A549 (cell line): Measurements from ENCODE around the gene STX8. TPM values are rescaled to one million over a fixed set of nuclear protein-coding genes. Genes with fewer than 3 reads are reported as not detected.

ENCODE experiments used
- ATAC-seq, 2 experiments: fragments of 200-7000 bp in 1 of 2; fragments of >200 bp in 1 of 2; cut with Nextera tagmentation in 1 of 2; cut with Tn5 transposase in 1 of 2; 3 replicates each; pipeline versions ENCODE4 v1.8.0 to v1.9.1; 2018 to 2020; ENCODE audit warnings: mild to moderate bottlenecking in 1 of 2, moderate library complexity in 1 of 2
- CTCF ChIA-PET: fragments of 300-600 bp; sonication (Branson Sonifier 250); formaldehyde crosslinking; extraction: SDS; loops from one replicate; lab custom pipeline; 2021; ENCODE audit warnings: antibody characterized with exemption, inconsistent platforms; lab: Yijun Ruan, JAX
- POLR2A ChIA-PET: fragments of 350-600 bp; formaldehyde crosslinking; extraction: SDS; loops from one replicate; lab custom pipeline; 2021; ENCODE audit warnings: antibody characterized with exemption, inconsistent platforms; lab: Yijun Ruan, JAX
- DNase-seq, 2 experiments: peaks; one replicate each; pipeline versions ENCODE4 v3.0.0 to v3.0.0-alpha.2; 2011 to 2016; ENCODE audit warnings: low read depth in 1 of 2, low spot score in 1 of 2
- FAIRE-seq: peaks from 2 replicates; lab custom pipeline; 2011; peaks lifted over from hg19 to GRCh38; lab: Jason Lieb, UNC
- H3K27ac ChIP-seq, 2 experiments: fragments of >200 bp; sonication (Bioruptor Twin); formaldehyde crosslinking; 3 replicates each; pipeline ENCODE4 v1.5.1; 2016 to 2017
- H3K4me1 ChIP-seq: fragments of >200 bp; sonication (Bioruptor Twin); formaldehyde crosslinking; 3 replicates; pipeline ENCODE4 v1.6.1; 2016
- H3K4me2 ChIP-seq: fragments of >200 bp; sonication (Bioruptor Twin); formaldehyde crosslinking; 3 replicates; pipeline ENCODE4 v1.6.1; 2016
- H3K4me3 ChIP-seq: fragments of >200 bp; sonication (Bioruptor Twin); formaldehyde crosslinking; 3 replicates; pipeline ENCODE4 v1.5.1; 2016
- H3K9me3 ChIP-seq: fragments of >200 bp; sonication (Bioruptor Twin); formaldehyde crosslinking; 3 replicates; pipeline ENCODE4 v1.6.1; 2016
- BCL3 ChIP-seq: fragments of >200 bp; sonication (Bioruptor Twin); formaldehyde crosslinking; IDR thresholded peaks from 3 replicates; pipeline ENCODE4 v1.6.1; 2016
- CBX8 ChIP-seq: fragments of 200-600 bp; sonication (generic); IDR thresholded peaks from 2 replicates; pipeline ENCODE4 v1.6.1; 2016
- CEBPB ChIP-seq, 2 experiments: fragments of >200 bp in 1 of 2; sonication (Bioruptor Twin) in 1 of 2; formaldehyde crosslinking in 1 of 2; IDR thresholded peaks; 2 replicates each; pipeline ENCODE4 v1.6.1; 2012 to 2016
- CHD4 ChIP-seq: fragments of 200-600 bp; sonication (generic); IDR thresholded peaks from 2 replicates; pipeline ENCODE4 v1.6.1; 2016; ENCODE audit warnings: antibody characterized with exemption, mild to moderate bottlenecking, borderline replicate concordance
- E2F6 ChIP-seq: IDR thresholded peaks from 2 replicates; pipeline ENCODE4 v1.6.1; 2012; ENCODE audit warnings: low read depth, borderline replicate concordance
- EP300 ChIP-seq, 2 experiments: fragments of >200 bp; sonication (Bioruptor Twin); formaldehyde crosslinking; IDR thresholded peaks; 2 replicates in 1 of 2; 3 replicates in 1 of 2; pipeline ENCODE4 v1.6.1; 2016 to 2017
- ESRRA ChIP-seq: fragments of 150-350 bp; IDR thresholded peaks from 2 replicates; pipeline ENCODE4 v1.6.1; 2014; ENCODE audit warnings: mild to moderate bottlenecking, low read length, borderline replicate concordance
- FOSB ChIP-seq: fragments of 250-450 bp; sonication (Bioruptor Pico); IDR thresholded peaks from 2 replicates; pipeline ENCODE4 v1.5.0; 2020; ENCODE audit warnings: mild to moderate bottlenecking, moderate library complexity
- FOXS1 ChIP-seq: fragments of 250-450 bp; sonication (Bioruptor Pico); IDR thresholded peaks from 2 replicates; pipeline ENCODE4 v1.5.0; 2020; ENCODE audit warnings: mild to moderate bottlenecking, moderate library complexity
- GATA3 ChIP-seq: IDR thresholded peaks from 2 replicates; pipeline ENCODE4 v1.6.1; 2012; ENCODE audit warnings: borderline replicate concordance
- HDAC2 ChIP-seq: fragments of 200-600 bp; sonication (generic); IDR thresholded peaks from 2 replicates; pipeline ENCODE4 v1.6.1; 2016
- HEYL ChIP-seq: fragments of 250-450 bp; sonication (Bioruptor Pico); IDR thresholded peaks from 2 replicates; pipeline ENCODE4 v1.8.0; 2021; ENCODE audit warnings: mild to moderate bottlenecking, moderate library complexity
- HOXA7 ChIP-seq: fragments of 250-450 bp; sonication (Bioruptor Pico); IDR thresholded peaks from 2 replicates; pipeline ENCODE4 v1.5.0; 2020; ENCODE audit warnings: mild to moderate bottlenecking, moderate library complexity
- HOXB5 ChIP-seq: fragments of 250-450 bp; sonication (Bioruptor Pico); IDR thresholded peaks from 2 replicates; pipeline ENCODE4 v1.5.0; 2020; ENCODE audit warnings: mild to moderate bottlenecking, moderate library complexity
- KDM5A ChIP-seq: fragments of 200-600 bp; sonication (generic); IDR thresholded peaks from 2 replicates; pipeline ENCODE4 v1.6.1; 2016; ENCODE audit warnings: antibody characterized with exemption, mild to moderate bottlenecking
- MAZ ChIP-seq: fragments of 150-350 bp; IDR thresholded peaks from 2 replicates; pipeline ENCODE4 v1.6.1; 2014; ENCODE audit warnings: antibody characterized with exemption, low read depth, low read length, borderline replicate concordance
- MYC ChIP-seq: IDR thresholded peaks from 2 replicates; pipeline ENCODE4 v1.6.1; 2012; ENCODE audit warnings: mild to moderate bottlenecking, inconsistent platforms, low read length, improper control_type of control experiment, borderline replicate concordance
- NFE2L2 ChIP-seq: fragments of 150-350 bp; conservative IDR thresholded peaks from 2 replicates; pipeline ENCODE4 v1.6.1; 2014; ENCODE audit warnings: low read length
- NPAS2 ChIP-seq: fragments of 250-450 bp; sonication (Bioruptor Pico); IDR thresholded peaks from 2 replicates; pipeline ENCODE4 v1.8.0; 2022; ENCODE audit warnings: mild to moderate bottlenecking, moderate library complexity, borderline replicate concordance
- POLR2A ChIP-seq: IDR thresholded peaks from 2 replicates; pipeline ENCODE4 v1.6.1; 2012; ENCODE audit warnings: mild to moderate bottlenecking, low read length
- RCOR1 ChIP-seq: fragments of 150-350 bp; IDR thresholded peaks from 2 replicates; pipeline ENCODE4 v1.6.1; 2014; ENCODE audit warnings: antibody characterized with exemption, low read length, low read depth
- RFX5 ChIP-seq: fragments of 450-650 bp; IDR thresholded peaks from 2 replicates; pipeline ENCODE4 v1.7.1; 2014; ENCODE audit warnings: antibody characterized with exemption, mild to moderate bottlenecking, moderate library complexity
- SMC3 ChIP-seq: fragments of >200 bp; sonication (Bioruptor Twin); formaldehyde crosslinking; IDR thresholded peaks from 3 replicates; pipeline ENCODE4 v1.6.1; 2018; ENCODE audit warnings: inconsistent platforms
- SREBF2 ChIP-seq: fragments of 450-650 bp; IDR thresholded peaks from 2 replicates; pipeline ENCODE4 v1.6.1; 2014; ENCODE audit warnings: mild to moderate bottlenecking, moderate library complexity
- ZC3H11A ChIP-seq: fragments of 450-650 bp; IDR thresholded peaks from 2 replicates; pipeline ENCODE4 v1.6.1; 2014; ENCODE audit warnings: antibody characterized with exemption, mild to moderate bottlenecking
- ZFP36 ChIP-seq: fragments of 450-650 bp; IDR thresholded peaks from 2 replicates; pipeline ENCODE4 v1.6.1; 2014; ENCODE audit warnings: borderline replicate concordance; ENCODE audit not compliant: partially characterized antibody
- WGBS: methylation state at CpG from one replicate; pipeline ENCODE4 v1.1.6; 2017; ENCODE audit errors: missing lambda C conversion rate; 5-methylcytosine and 5-hydroxymethylcytosine counted together
- polyA plus RNA-seq, 4 experiments: library from polyadenylated mRNA; depleted of rRNA in 3 of 4; stranded (reverse); fragments of >200 nt; fragmentation: RNase III in 1 of 4; extraction: RNeasy Plus Mini Kit Qiagen cat#74134 plus additional on column Dnase treatment in 1 of 4; gene quantifications; 2 replicates in 3 of 4; 3 replicates in 1 of 4; pipeline ENCODE4 v1.2.3, GENCODE V29; 2011 to 2017
- TF ChIP-seq, protein P1 (sequence below): fragments of 150-350 bp; IDR thresholded peaks from 2 replicates; pipeline ENCODE4 v1.6.1; 2014; ENCODE audit warnings: low read depth, mild to moderate bottlenecking, low read length
- TF ChIP-seq, protein P2 (sequence below): IDR thresholded peaks from 2 replicates; pipeline ENCODE4 v1.6.1; 2012
- TF ChIP-seq, protein P3 (sequence below): fragments of 200-600 bp; sonication (generic); IDR thresholded peaks from 2 replicates; pipeline ENCODE4 v1.6.1; 2016; ENCODE audit warnings: antibody characterized with exemption, mild to moderate bottlenecking, moderate library complexity
- TF ChIP-seq, protein P4 (sequence below): fragments of >200 bp; sonication (Bioruptor Twin); formaldehyde crosslinking; IDR thresholded peaks from 2 replicates; pipeline ENCODE4 v1.6.1; 2016

The STX8 gene
- polyA plus RNA-seq, 2 of the 4 experiments (the other 2 are of a cell fraction) = 93.6 to 168 TPM

- FAIRE-seq (no peak), DNase-seq (no peak)
- POLR2A ChIA-PET = no interaction called here
- H3K27ac ChIP-seq = no peak overlapping the region
- WGBS = 74% methylated on average over 5 of the region's 5 CpGs
- H3K4me2 ChIP-seq = no peak overlapping the region
- TF ChIP-seq ESRRA = no peak
- TF ChIP-seq ZC3H11A = no peak
- TF ChIP-seq HEYL (CRISPR knock-in tag) = no peak
- no peak for TF ChIP-seq FOSB (CRISPR knock-in tag)
- TF ChIP-seq POLR2A = no peak
- TF ChIP-seq, protein P1, sequence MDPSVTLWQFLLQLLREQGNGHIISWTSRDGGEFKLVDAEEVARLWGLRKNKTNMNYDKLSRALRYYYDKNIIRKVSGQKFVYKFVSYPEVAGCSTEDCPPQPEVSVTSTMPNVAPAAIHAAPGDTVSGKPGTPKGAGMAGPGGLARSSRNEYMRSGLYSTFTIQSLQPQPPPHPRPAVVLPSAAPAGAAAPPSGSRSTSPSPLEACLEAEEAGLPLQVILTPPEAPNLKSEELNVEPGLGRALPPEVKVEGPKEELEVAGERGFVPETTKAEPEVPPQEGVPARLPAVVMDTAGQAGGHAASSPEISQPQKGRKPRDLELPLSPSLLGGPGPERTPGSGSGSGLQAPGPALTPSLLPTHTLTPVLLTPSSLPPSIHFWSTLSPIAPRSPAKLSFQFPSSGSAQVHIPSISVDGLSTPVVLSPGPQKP = no peak
- no peak for TF ChIP-seq KDM5A
- no peak for TF ChIP-seq NFE2L2
- no peak for TF ChIP-seq RCOR1
- no peak for TF ChIP-seq CHD4
- TF ChIP-seq HOXA7 (CRISPR knock-in tag) = no peak
- no peak for TF ChIP-seq NPAS2
- TF ChIP-seq, protein P2, sequence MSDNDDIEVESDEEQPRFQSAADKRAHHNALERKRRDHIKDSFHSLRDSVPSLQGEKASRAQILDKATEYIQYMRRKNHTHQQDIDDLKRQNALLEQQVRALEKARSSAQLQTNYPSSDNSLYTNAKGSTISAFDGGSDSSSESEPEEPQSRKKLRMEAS = no peak
- TF ChIP-seq HDAC2 = no peak
- TF ChIP-seq RFX5 = no peak
- TF ChIP-seq BCL3 = no peak
- TF ChIP-seq CEBPB (IDR thresholded peaks at IDR 0.05) = no peak
- no peak for TF ChIP-seq MAZ
- TF ChIP-seq, all 56 proteins: peak for 0
- CTCF ChIA-PET = no interaction called here
- ATAC-seq = no peak
- no peaks in the 10 kb centered on the region for H3K9me3 ChIP-seq
- H3K4me3 ChIP-seq = no peak overlapping the region
- H3K4me1 ChIP-seq = peaks cover 6% of the 10 kb centered on the region; the same call in 1 of the 3 replicates
Observed at GRCh38 chr17:9472094-9472493, 103.5 kb downstream of the STX8 start.

DNA sequence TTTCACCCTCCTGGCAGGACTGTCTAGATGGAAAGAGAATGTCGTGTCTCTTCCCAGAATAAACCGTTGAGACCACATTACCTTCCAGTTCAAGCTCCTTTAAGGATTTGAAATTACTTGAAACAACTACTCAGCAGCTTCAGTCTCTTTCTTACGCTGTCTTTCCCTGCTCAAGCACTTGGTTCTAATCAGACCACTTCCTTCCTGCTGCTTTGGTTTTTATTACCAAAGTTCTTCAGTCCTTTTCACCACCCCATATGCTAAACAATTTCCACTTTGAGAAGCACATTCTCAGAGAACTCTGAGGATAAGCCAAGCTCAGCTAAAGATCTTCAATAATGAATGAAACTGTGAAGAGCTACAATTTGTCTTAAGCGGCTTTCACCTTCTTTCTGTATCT, 105.4 kb downstream of the STX8 start:
- ChIA-PET POLR2A (no interaction called here), CTCF (interaction anchor here (0.5 to 1.2 kb wide), 3 partner anchors 84 to 527 kb away, joined by 3 to 4 read pairs (median 3); no protein-coding TSS in a partner anchor)
- no peak for FAIRE-seq
- Histone ChIP-seq H3K9me3 (no peaks in the 10 kb centered on the region), H3K4me2 (no peak overlapping the region), H3K27ac (no peak overlapping the region), H3K4me3 (no peak overlapping the region), H3K4me1 (peaks cover 6% of the 10 kb centered on the region; the same call in 1 of the 3 replicates)
- 70% methylated on average over 4 of the region's 4 CpGs for WGBS
- ATAC-seq = no peak
- DNase-seq = no peak
- TF ChIP-seq SREBF2 (no peak), E2F6 (no peak), KDM5A (no peak)

DNA sequence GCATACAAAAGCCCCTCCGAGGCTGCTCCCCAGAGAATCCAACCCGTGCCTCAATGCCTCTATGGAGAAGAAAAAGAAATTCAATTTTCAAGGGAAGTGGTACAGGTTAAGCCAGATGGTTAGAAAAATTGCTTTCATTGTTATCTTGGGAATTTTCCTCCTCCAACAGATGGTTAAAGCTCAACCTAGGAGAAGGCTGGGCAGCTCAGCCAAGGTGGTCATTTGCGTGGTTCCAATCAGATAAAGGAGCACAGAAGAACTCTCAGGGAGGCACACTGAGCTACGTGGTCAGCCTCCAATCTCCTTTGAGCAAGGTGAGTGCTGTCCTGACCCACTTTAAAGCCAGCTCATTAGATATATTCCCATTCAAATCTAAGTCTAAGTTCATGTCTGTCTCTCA, 106.7 kb downstream of the STX8 start:
- no peak for ATAC-seq
- 94% methylated on average over 4 of the region's 4 CpGs for WGBS
- Histone ChIP-seq H3K4me3 (no peak overlapping the region), H3K4me2 (no peak overlapping the region), H3K9me3 (no peaks in the 10 kb centered on the region), H3K27ac (no peak overlapping the region), H3K4me1 (peaks cover 2% of the 10 kb centered on the region; the same call in 1 of the 3 replicates)
- DNase-seq = no peak
- POLR2A ChIA-PET = no interaction called here
- CTCF ChIA-PET = interaction anchor here (0.9 to 1.3 kb wide), 3 partner anchors 19 to 85 kb away, joined by 3 to 4 read pairs (median 3); no protein-coding TSS in a partner anchor
- no peak for FAIRE-seq
- TF ChIP-seq FOSB (CRISPR knock-in tag) (no peak), ZFP36 (no peak), SMC3 (no peak), CBX8 (no peak), MYC (no peak), CHD4 (no peak), ZC3H11A (no peak), EP300 (IDR thresholded peaks at IDR 0.05) (no peak), FOXS1 (no peak), HOXB5 (CRISPR knock-in tag) (no peak), GATA3 (no peak)
- TF ChIP-seq, protein P3, sequence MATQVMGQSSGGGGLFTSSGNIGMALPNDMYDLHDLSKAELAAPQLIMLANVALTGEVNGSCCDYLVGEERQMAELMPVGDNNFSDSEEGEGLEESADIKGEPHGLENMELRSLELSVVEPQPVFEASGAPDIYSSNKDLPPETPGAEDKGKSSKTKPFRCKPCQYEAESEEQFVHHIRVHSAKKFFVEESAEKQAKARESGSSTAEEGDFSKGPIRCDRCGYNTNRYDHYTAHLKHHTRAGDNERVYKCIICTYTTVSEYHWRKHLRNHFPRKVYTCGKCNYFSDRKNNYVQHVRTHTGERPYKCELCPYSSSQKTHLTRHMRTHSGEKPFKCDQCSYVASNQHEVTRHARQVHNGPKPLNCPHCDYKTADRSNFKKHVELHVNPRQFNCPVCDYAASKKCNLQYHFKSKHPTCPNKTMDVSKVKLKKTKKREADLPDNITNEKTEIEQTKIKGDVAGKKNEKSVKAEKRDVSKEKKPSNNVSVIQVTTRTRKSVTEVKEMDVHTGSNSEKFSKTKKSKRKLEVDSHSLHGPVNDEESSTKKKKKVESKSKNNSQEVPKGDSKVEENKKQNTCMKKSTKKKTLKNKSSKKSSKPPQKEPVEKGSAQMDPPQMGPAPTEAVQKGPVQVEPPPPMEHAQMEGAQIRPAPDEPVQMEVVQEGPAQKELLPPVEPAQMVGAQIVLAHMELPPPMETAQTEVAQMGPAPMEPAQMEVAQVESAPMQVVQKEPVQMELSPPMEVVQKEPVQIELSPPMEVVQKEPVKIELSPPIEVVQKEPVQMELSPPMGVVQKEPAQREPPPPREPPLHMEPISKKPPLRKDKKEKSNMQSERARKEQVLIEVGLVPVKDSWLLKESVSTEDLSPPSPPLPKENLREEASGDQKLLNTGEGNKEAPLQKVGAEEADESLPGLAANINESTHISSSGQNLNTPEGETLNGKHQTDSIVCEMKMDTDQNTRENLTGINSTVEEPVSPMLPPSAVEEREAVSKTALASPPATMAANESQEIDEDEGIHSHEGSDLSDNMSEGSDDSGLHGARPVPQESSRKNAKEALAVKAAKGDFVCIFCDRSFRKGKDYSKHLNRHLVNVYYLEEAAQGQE = no peak
- TF ChIP-seq, protein P4, sequence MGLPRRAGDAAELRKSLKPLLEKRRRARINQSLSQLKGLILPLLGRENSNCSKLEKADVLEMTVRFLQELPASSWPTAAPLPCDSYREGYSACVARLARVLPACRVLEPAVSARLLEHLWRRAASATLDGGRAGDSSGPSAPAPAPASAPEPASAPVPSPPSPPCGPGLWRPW = no peak
